ENCODE measurements around the gene MYBBP1A.
"Not testable (repeated sequence)": the region's sequence is repeated elsewhere in the genome, so short reads cannot be mapped to it uniquely, and the experiment has no call there.

Gene MYBBP1A, protein sequence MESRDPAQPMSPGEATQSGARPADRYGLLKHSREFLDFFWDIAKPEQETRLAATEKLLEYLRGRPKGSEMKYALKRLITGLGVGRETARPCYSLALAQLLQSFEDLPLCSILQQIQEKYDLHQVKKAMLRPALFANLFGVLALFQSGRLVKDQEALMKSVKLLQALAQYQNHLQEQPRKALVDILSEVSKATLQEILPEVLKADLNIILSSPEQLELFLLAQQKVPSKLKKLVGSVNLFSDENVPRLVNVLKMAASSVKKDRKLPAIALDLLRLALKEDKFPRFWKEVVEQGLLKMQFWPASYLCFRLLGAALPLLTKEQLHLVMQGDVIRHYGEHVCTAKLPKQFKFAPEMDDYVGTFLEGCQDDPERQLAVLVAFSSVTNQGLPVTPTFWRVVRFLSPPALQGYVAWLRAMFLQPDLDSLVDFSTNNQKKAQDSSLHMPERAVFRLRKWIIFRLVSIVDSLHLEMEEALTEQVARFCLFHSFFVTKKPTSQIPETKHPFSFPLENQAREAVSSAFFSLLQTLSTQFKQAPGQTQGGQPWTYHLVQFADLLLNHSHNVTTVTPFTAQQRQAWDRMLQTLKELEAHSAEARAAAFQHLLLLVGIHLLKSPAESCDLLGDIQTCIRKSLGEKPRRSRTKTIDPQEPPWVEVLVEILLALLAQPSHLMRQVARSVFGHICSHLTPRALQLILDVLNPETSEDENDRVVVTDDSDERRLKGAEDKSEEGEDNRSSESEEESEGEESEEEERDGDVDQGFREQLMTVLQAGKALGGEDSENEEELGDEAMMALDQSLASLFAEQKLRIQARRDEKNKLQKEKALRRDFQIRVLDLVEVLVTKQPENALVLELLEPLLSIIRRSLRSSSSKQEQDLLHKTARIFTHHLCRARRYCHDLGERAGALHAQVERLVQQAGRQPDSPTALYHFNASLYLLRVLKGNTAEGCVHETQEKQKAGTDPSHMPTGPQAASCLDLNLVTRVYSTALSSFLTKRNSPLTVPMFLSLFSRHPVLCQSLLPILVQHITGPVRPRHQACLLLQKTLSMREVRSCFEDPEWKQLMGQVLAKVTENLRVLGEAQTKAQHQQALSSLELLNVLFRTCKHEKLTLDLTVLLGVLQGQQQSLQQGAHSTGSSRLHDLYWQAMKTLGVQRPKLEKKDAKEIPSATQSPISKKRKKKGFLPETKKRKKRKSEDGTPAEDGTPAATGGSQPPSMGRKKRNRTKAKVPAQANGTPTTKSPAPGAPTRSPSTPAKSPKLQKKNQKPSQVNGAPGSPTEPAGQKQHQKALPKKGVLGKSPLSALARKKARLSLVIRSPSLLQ (N-terminal part only)

DNA sequence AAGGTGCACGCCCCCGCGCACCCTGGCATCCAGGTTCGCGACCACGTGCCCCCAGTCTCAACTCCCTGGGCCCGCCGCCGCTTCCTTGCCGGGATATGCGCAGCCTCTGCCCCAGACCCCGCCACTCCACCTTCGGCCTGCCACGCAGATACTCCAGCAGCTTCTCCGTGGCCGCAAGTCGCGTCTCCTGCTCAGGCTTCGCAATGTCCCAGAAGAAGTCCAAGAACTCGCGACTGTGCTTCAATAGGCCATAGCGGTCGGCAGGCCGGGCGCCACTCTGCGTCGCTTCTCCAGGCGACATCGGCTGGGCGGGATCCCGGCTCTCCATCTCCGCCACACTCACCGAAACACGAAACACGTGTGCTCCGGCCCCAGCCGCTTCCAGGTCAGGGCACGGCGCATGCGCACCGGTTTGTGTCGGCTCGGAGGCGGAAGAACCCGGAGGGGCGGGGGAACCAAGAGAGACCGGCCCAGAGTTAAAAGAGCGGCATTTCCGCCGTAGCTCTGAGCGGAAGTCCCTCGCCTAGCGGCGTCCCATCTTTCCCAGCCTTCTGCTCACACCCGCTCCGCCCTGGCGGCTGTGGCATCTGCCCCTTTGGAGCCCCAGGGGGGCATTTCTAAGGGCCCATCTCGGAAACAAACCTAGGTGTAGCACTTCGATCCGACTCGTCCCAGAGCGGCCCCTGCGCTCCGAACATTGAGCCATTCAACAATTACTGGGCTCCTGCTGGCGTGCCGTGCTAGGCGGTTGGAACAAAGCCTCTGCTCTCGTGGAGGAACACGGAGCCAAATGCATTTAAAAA, at the start of gene MYBBP1A:
Gene MYBBP1A (minus strand): TSS at position 388 of the 803 bp plus-strand sequence. CDS start 60 bp downstream, at position 328.
- peak; percentile 87 for DNase-seq (ENCODE audit: low read depth)

DNA sequence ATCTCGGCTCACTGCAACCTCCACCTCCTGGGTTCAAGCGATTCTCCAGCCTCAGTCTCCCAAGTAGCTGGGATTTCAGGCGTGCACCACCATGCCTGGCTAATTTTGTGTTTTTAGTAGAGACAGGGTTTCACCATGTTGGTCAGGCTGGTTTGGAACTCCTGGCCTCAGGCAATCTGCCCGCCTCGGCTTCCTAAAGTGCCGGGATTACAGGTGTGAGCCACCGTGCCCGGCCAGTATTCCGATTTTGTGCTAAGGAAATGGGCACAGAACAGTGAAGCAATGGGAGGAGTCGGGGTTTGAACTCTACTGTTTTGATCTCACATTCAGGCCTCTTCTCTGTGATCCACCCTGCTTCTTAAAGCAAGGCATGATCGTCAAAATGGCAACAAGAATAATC, 49.6 kb upstream of the MYBBP1A start:
- not testable (repeated sequence) for DNase-seq (ENCODE audit: low read depth)

DNA sequence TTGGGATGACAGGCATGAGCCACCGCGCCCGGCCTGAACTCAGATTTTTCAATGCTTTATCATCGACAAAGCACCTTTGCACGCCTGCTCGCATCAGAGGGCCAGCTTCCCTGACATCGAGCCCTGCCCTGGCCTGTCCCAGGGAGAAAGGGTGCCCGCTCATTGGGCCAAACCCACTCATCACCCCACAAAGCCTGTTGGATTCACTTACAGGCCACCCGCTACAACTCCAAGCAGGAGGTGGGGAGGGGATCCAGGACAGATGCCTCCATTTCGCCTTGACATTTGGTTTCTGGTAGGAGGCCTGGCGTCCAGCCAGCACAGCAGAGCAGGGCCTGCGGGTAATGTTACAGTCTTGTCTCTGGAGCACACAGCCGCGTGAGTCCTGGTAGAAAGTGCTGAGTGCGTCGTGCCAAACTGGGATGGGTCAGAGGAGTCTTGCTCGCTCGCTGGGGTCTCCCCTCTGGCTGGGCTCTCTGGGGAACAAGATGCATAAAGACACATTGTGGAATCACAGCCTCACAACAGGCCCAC, 49.0 kb upstream of the MYBBP1A start:
- peak; percentile 65 for DNase-seq (ENCODE audit: low read depth)

DNA sequence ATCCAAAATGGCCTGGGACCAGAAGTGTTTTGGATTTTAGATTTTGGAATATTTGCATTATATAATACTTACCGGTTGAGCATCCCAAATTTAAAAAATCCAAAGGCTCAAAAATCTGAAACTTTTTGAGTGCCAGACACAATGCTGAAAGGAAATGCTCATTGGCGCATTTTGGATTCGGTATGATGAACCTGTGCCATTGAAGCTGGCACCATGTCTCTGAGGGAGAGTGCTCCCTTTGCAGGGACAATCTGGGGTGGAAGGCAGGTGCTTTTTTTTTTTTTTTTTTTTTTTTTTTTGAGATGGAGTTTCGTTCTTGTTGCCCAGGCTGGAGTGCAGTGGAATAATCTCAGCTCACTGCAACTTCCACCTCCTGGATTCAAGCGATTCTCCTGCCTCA, 46.9 kb upstream of the MYBBP1A start:
- DNase-seq (ENCODE audit: low read depth), result no peak

DNA sequence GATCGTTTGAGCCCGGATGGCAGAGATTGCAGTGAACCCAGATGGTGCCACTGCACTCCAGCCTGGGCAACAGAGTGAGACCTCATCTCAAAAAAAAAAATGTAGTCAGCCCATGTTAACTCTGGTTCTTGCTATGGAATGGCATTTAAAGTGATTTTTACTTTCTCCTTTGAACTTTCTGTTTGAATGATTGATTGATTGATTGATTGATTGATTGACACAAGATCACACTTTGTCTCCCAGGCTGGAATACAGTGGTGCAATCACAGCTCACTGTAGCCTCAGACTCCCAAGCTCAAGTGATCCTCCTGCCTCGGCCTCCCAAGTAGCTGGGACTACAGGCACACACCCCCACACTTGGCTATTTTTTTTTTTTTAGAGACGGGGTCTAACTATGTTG, 46.1 kb upstream of the MYBBP1A start:
- DNase-seq (ENCODE audit: low read depth), result no peak

DNA sequence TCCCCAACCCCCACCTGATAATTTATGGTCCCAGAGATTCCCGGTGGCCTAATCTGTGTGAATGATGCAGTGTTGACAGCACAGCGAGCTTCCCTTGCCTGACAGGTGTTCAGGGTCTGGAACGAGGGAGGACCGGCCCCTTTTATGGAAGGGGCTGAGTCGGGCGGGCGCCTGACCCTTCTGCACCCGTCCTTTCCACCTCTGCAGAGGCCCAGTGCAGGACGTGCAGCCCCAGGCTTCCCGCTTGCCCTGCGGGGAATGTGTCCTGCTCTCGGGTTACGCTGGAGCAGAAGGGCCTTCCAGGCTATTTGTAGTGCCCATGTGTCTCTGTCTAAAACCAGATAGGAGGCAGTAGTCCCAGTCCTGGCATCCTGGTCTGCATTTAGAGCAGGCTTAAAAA, 45.4 kb upstream of the MYBBP1A start:
- DNase-seq (ENCODE audit: low read depth), result peak; percentile 27

DNA sequence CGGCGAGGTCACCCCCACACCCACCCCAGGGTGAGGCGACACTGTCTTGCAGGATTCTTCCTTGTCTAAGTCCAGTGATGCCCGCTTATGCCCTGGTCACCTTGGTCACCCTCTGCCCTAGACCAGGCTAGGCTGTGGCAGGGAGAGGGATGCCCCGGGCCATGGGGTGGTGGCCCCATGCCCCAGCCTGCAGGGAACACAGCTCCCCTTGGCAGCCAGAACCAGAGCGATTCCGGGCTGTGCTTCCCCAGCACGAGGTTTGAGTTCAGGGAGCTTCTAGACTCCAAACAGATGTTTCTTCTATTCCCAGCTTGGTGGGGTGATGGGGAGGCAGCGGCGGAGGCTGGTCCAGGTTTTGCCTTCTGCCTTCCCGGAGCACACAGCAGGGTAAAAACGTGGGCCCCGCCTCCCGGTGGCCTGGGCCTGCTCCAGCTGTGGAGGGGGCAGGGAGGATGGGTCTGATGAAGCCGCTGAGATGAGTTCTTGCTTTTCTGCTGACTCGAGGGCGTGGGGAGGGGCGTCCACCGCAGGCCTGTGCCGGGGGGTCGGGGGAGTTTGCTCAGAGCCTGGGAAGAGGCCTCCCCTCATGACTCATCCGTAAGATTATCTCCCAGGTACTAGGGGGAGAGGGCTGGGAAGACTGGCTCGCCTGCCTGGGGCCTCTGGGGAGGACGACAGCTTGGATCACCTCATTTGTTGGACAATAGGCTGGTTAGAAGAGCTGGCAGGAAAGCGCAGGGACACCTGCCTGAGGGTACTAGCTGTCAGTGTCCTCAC, 44.5 kb upstream of the MYBBP1A start:
- peak; percentile 98 for DNase-seq (ENCODE audit: low read depth)

DNA sequence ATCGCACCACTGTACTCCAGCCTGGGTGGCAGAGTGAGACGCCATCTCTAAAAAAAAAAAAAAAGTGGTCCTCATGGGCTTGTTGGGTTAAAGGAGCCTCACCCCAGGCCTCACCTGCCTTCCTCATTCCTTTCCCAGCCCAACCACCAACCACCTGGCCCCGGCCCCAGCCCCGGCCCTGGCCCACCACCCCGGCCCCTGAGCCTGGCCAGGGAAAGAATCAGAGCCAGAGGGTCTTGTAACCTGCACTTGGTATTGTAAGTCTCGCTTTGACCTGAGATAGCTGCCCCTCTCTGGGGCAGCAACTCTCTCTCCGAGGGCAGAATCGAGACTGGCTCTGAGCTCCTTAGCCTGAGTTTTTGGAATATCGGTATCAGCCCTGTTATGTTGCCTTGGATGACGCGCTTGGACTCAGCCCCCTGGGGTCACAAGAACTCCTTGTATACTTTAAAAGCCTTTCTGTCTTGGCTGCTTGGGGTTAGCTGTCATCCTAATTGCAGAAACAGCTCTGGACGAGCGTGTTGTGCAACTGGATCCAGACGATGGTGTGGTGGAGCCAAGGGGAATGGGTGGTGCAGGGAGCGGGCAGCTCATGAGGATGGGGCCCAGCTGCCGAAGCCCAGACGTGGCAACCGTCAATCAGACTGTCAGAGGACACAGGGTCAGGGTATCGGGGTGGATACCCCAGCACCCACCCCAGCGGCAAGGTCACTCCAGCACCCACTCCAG, 43.8 kb upstream of the MYBBP1A start:
- peak; percentile 96 for DNase-seq (ENCODE audit: low read depth)

DNA sequence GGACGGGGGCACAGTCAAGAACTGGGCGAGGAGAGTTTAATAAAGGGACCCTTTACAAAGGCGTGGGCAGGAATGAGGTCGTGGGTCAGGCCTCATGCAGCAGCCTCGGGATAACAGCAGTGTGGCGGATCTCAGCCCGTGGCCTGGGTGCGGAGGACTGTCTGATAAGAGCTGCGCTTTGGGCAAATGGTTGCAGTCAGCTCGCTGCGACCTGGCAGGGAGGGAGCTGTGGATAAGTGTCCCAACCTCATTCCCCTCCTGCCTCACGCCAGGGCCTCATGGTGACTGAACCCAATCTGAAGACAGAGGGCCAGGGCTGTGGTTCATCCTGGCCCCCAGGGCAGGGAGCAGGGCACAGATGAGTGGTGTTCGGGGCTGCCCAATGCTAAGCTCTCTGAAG, 42.8 kb upstream of the MYBBP1A start:
- no peak for DNase-seq (ENCODE audit: low read depth)

DNA sequence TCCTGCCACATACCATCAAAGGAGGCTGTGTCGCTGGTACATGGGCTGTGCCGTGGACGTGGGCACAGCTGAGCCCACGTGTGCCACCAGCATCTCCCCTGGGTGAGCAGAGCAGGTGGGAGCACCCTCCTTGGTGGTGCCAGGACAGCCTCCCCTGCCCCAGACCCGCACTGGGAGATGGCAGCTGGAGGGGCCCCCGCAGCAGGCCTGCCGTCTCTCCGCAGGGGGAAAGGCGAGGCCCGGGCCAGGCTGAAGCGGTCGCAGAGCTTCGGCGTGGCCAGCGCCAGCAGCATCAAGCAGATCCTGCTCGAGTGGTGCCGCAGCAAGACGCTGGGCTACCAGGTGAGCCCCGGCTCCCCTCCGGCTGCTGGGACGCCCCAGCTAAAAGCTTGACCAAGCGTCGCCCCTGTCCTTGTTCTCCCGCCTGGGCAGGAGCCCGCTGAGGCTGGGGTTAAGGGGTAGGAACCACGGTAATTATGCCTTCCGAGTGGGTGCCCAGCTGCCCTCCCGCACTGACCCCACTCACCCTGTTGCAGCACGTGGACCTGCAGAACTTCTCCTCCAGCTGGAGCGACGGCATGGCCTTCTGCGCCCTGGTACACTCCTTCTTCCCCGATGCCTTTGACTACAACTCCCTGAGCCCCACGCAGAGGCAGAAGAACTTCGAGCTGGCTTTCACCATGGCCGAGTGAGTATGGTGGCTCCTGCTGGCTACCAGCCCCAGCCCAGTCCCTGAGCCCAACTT, 41.6 kb upstream of the MYBBP1A start:
- no peak for DNase-seq (ENCODE audit: low read depth)

DNA sequence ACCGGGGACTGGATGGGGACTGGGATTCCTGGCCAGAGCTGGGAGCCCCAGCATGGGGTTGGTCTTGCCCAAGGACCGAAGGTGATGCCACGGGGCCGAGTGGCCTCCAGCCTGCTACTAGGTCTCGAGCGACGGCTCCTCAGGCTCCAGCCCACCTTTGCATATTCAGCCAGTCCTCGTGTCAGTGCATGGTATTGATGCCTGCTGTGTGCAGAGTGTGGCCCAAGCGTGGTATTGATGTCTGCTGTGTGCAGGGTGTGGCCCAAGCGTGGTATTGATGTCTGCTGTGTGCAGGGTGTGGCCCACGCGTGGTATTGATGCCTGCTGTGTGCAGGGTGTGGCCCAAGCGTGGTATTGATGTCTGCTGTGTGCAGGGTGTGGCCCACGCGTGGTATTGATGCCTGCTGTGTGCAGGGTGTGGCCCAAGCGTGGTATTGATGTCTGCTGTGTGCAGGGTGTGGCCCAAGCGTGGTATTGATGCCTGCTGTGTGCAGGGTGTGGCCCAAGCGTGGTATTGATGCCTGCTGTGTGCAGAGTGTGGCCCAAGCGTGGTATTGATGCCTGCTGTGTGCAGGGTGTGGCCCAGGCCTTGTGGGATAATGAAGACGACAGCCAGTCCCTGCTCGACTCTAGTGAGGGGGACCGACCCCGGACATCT, 40.6 kb upstream of the MYBBP1A start:
- DNase-seq (ENCODE audit: low read depth), result not testable (repeated sequence)

DNA sequence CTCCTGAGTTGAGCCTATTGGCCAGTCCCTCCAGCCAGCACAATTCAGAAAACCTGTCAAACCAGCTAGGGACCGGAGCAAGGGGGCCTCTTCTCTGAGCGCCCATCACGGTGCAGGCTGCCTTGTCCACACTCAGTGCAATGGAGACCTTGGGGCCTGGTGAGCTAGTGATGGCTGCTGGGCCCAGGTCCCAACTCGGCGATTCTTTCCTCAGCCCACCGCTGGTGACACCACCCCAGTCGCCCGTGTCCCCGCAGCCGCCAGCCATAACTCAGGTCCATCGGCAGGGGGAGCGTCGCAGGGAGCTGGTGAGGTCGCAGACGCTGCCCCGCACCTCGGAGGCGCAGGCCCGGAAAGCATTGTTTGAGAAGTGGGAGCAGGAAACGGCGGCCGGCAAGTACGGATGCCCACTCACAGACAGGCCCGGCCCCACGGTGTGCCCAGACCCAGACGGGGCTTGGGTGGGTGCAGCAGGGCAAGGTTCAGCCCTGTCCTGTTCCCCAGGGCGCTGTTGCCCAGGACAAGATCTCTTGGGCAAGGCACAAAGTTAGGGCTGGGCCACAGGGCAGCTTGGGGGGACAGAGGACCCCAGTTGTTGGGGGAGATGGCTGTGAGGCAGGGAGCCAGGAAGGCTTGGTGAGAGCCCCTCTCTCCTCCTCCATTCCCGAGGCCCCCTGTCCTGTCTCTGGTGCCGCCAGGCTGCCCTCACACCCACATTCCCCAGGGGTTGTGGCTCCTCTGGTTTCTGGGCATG, 39.9 kb upstream of the MYBBP1A start:
- DNase-seq (ENCODE audit: low read depth), result no peak

DNA sequence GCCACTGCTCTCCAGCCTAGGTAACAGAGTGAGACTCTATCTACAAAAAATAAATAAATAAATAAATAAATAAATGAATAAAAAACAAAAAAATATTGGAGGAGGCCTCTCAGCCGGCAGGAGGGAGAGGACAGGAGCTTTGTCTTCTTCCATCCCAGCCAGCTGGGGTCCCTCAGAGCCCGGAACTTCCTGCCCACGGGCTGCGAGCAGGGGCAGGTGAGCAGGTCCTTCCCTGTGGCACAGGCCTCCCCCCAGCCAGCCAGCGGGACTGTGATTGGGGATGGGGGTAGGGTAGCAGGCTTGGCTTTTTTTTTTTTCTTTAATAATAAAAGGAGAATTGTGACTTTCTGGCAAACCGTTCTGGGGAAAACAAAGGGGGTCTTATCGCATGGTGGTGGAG, 39.2 kb upstream of the MYBBP1A start:
- DNase-seq (ENCODE audit: low read depth), result no peak

DNA sequence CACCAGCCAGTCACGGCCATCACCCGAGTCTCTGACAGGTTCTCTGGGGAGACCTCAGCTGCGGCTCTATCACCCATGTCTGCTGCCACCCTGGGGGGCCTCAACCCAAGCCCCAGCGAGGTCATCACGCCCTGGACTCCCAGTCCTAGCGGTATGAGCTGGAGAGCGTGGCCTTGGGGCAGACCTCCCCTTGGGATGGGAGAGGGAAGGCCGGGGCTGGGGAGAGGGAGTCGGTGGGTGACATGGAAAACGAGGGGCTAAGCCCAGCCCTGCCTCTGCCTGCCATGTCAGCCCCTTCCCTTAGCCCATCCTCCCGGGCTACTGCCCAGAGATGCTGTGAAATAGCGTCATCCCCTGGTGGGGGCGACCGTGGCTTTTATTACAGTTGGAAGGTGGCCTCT, 37.8 kb upstream of the MYBBP1A start:
- DNase-seq (ENCODE audit: low read depth), result no peak

DNA sequence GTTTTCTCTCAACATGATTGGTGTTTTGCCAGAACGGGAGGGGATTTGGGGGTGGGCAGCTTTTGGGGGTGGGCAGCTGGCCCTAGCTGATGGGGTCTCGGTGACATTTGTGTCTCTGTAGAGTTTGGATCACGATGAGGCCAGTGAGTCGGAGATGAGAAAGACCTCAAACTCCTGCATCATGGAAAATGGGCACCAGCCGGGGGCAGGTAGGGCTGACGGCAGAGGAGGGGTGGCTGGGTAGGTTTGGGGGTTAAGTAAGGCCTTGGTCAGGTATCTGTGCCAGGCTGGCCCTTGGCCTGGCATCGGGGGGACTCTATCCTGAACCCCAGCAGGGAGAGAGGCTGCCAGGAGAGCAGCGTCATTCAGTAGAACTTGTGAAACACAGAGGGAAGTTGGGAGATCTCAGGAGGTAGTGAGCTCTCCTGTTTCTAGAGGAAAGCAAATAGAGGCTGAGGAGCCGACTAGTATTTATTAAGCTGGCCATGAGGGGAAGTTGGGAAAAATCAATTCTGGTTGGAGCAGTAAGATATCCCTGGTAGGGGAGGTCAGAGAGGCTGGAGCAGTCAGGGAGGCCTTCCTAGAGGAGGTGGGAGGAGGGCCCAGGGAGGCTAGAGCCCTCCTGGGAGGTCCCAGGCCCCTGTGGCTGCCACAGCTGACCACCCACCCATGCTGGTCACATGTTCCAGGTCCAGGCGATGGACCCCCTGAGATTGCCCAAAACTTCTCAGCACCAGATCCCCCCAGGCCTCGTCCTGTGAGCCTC, 37.2 kb upstream of the MYBBP1A start:
- DNase-seq (ENCODE audit: low read depth), result no peak

DNA sequence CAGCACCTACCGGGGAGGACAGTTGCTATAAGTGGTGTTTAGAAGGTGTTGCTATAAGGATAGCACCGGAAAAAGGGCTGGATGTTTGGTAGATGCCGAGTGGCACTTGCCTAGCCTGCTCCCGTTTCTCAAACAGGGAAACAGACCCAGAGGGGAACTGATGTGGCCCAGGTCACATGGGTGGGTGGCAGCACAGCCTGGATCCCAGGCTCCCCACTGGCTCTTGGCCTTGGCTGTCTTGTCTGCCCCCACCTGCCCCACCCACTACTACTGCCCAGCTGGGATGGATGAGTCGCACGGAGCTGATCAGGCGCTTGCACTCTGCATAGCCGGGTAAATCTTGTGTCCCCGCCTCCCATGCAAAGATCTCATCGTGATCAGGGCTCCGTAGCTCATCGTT, 36.3 kb upstream of the MYBBP1A start:
- DNase-seq (ENCODE audit: low read depth), result peak; percentile 35

DNA sequence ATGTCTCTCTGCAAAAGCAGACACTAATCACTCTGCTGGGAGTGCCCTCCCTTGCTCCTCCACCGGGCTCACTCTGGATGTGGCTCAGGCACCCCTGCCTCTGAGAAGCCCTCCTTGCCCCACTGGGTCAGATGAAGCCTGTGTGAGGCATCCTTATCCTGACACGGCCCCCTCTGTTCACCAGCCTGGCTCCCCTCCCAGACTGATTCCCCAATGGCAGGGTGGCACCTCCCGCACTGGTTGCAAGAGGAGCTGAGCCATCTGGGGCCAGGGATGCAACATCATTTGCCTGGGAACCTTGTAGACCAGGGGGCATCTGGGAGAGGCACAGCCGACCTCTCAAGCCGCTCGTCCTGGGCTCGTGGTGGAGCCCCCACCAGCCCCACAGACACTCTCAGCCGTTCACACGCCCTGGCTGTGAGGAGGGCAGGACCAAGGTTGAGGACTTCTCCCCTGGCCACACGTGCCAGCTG, 35.8 kb upstream of the MYBBP1A start:
- no peak for DNase-seq (ENCODE audit: low read depth)
